ENCODE data around the gene DAAM1.

The DAAM1 gene

DNA sequence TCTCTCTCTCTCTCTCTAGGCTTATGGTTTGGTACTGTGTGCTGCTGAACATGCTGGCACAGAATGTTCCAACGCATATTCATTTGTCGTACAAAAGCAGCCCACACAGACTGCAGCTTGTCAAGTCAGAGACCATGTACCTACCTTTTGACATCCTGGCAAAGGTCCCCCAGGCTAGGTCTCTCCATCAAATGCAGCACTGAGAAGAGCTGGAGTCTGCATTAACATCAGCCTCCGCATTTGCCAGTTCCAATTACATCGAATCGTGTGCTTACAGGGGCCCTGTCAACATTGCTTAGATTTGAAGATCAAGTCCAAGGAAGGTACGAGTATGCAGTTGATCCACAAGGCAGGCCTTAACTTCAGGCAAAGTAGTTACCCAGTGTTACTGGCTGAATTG, 228.8 kb downstream of the DAAM1 start:
- no peak for DNase-seq (ENCODE audit: low read depth in 3 of 3, low spot score in 1 of 3)

DNA sequence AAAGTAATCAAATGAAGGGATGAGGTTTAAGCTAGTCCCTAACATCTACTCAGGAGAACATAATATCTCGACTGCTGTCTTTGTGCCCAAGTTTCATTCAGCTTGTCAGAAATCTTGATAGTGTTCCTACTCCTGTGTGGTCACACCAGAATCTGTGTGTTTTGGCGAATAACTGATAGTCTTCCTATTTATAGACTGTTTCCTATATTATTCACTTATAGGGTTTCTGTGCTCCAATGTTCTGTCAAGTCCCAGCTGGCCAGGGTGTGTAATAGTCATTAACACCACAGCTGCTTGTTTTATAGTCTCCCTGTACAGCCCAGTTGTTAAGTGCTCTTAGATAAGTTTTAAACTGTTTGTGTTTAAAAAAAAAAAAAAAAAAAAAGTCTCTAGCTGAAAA, 230.8 kb downstream of the DAAM1 start:
- DNase-seq (ENCODE audit: low read depth in 3 of 3, low spot score in 1 of 3) = no peak
